GM12878 (cell line): ENCODE measurements around the gene ZNF436. TPM values are rescaled to one million over a fixed set of nuclear protein-coding genes. Genes with fewer than 3 reads are reported as not detected.
A peak's percentile ranks its signal among the peaks of the same experiment; 100 is the strongest.

Experiments used
- ATAC-seq: fragments of 200-7000 bp; cut with Tn5 transposase; 3 replicates; pipeline ENCODE4 v1.9.1; 2020; ENCODE audit warnings: mild to moderate bottlenecking, moderate library complexity
- BruUV-seq: library from RNA; stranded (reverse); fragments of 400-500 nt; replicated peaks from 2 replicates; lab custom pipeline; 2021; lab: Mats Ljungman, UMichigan
- CTCF ChIA-PET: fragments of 300-600 bp; sonication (Branson Sonifier 250); formaldehyde crosslinking; extraction: SDS; loops from one replicate; lab custom pipeline; 2021; ENCODE audit warnings: inconsistent platforms; lab: Yijun Ruan, JAX
- POLR2A ChIA-PET: fragments of 350-600 bp; formaldehyde crosslinking; extraction: SDS; loops from one replicate; lab custom pipeline; 2021; ENCODE audit warnings: inconsistent platforms; lab: Charles Lee
- RAD21 ChIA-PET: fragments of 300-600 bp; sonication (Branson Sonifier 250); formaldehyde crosslinking; loops from one replicate; lab custom pipeline; 2023; ENCODE audit warnings: antibody characterized with exemption; ENCODE audit not compliant: unreplicated experiment; lab: Charles Lee
- SMC1A ChIA-PET: fragments of 300-600 bp; sonication (Branson Sonifier 250); formaldehyde crosslinking; loops from one replicate; lab custom pipeline; 2023; ENCODE audit not compliant: unreplicated experiment, uncharacterized antibody; lab: Charles Lee
- DNase-seq: peaks from one replicate; pipeline ENCODE4 v3.0.0-alpha.2; 2011; ENCODE audit warnings: low read depth, low spot score
- FAIRE-seq: peaks from 3 replicates; lab custom pipeline; 2011; peaks lifted over from hg19 to GRCh38; lab: Jason Lieb, UNC
- H2AFZ ChIP-seq: 2 replicates; pipeline ENCODE4 v1.6.0; 2011; ENCODE audit warnings: low read depth, low read length, control low read depth; ENCODE audit not compliant: control insufficient read depth
- H3K27ac ChIP-seq: 2 replicates; pipeline ENCODE4 v1.5.1; 2011; ENCODE audit warnings: control low read depth; ENCODE audit not compliant: control insufficient read depth, insufficient read depth
- H3K27me3 ChIP-seq, 2 experiments: replicated peaks in 1 of 2; 2 replicates each; pipeline versions ENCODE4 v1.6.0 to v1.6.1; 2011; ENCODE audit warnings: low read length in 1 of 2; ENCODE audit not compliant: control insufficient read depth in 2 of 2, insufficient read depth in 2 of 2
- H3K36me3 ChIP-seq, 2 experiments: 2 replicates each; pipeline ENCODE4 v1.5.1; 2011; ENCODE audit warnings: low read length in 1 of 2; ENCODE audit not compliant: control insufficient read depth in 2 of 2, insufficient read depth in 2 of 2
- H3K4me1 ChIP-seq: 2 replicates; pipeline ENCODE4 v1.6.1; 2011; ENCODE audit warnings: mild to moderate bottlenecking, low read length, moderate library complexity, mixed read lengths; ENCODE audit not compliant: control insufficient read depth, insufficient read depth
- H3K4me2 ChIP-seq: 2 replicates; pipeline ENCODE4 v1.6.0; 2011; ENCODE audit warnings: control low read depth; ENCODE audit not compliant: control insufficient read depth, insufficient read depth
- H3K4me3 ChIP-seq: fragments of 200-600 bp; sonication (generic); 2 replicates; pipeline ENCODE4 v1.5.1; 2016
- H3K79me2 ChIP-seq: 2 replicates; pipeline ENCODE4 v1.6.0; 2011; ENCODE audit warnings: low read length; ENCODE audit not compliant: control insufficient read depth, insufficient read depth
- H3K9ac ChIP-seq: 2 replicates; pipeline ENCODE4 v1.8.0; 2011; ENCODE audit warnings: low read length, control low read depth, mixed read lengths; ENCODE audit not compliant: control insufficient read depth, insufficient read depth
- H3K9me3 ChIP-seq: replicated peaks from 3 replicates; pipeline ENCODE4 v1.5.1; 2011; ENCODE audit warnings: mild to moderate bottlenecking, low read length; ENCODE audit not compliant: control insufficient read depth, insufficient read depth
- H4K20me1 ChIP-seq: 2 replicates; pipeline ENCODE4 v1.6.0; 2011; ENCODE audit not compliant: control insufficient read depth, insufficient read depth
- BMI1 ChIP-seq: fragments of 450-650 bp; IDR thresholded peaks from 2 replicates; pipeline ENCODE4 v1.6.1; 2016; ENCODE audit warnings: mild to moderate bottlenecking, moderate library complexity, borderline replicate concordance
- BRCA1 ChIP-seq: IDR thresholded peaks from 2 replicates; pipeline ENCODE4 v1.6.1; 2011; ENCODE audit warnings: low read depth, low read length, improper control_type of control experiment
- CTCF ChIP-seq, 3 experiments: IDR thresholded peaks in 2 of 3; conservative IDR thresholded peaks in 1 of 3; 2 replicates each; pipeline ENCODE4 v1.5.1; 2011; ENCODE audit warnings: low read depth in 3 of 3, low read length in 3 of 3, mild to moderate bottlenecking in 3 of 3, control low read depth in 2 of 3, moderate library complexity in 2 of 3, inconsistent platforms in 1 of 3, mixed read lengths in 1 of 3; ENCODE audit not compliant: control insufficient read depth in 2 of 3, insufficient read depth in 1 of 3; ENCODE audit errors: extremely low read depth in 1 of 3
- ETV6 ChIP-seq, 2 experiments: fragments of 450-650 bp in 1 of 2; IDR thresholded peaks in 1 of 2; conservative IDR thresholded peaks in 1 of 2; 2 replicates each; pipeline ENCODE4 v1.6.1; 2014; ENCODE audit warnings: antibody characterized with exemption in 1 of 2, borderline replicate concordance in 1 of 2, low read depth in 1 of 2, mild to moderate bottlenecking in 1 of 2, moderate library complexity in 1 of 2
- JUND ChIP-seq: IDR thresholded peaks from 2 replicates; pipeline ENCODE4 v1.6.1; 2012; ENCODE audit warnings: low read depth, mild to moderate bottlenecking, low read length, improper control_type of control experiment, moderate library complexity
- MAX ChIP-seq: IDR thresholded peaks from 2 replicates; pipeline ENCODE4 v1.6.1; 2012; ENCODE audit warnings: low read depth, low read length, improper control_type of control experiment
- SREBF1 ChIP-seq: IDR thresholded peaks from 2 replicates; pipeline ENCODE4 v1.6.1; 2012; ENCODE audit warnings: mild to moderate bottlenecking, low read length
- SUPT20H ChIP-seq: IDR thresholded peaks from 2 replicates; pipeline ENCODE4 v1.6.1; 2011; ENCODE audit warnings: low read depth, mild to moderate bottlenecking, low read length, moderate library complexity, borderline replicate concordance; ENCODE audit not compliant: control insufficient read depth
- TCF7 ChIP-seq: IDR thresholded peaks from 2 replicates; pipeline ENCODE4 v1.6.1; 2014; ENCODE audit warnings: antibody characterized with exemption, borderline replicate concordance
- USF2 ChIP-seq: IDR thresholded peaks from 2 replicates; pipeline ENCODE4 v1.6.1; 2011; ENCODE audit warnings: low read depth, low read length, improper control_type of control experiment, borderline replicate concordance
- ZNF207 ChIP-seq: fragments of 450-650 bp; IDR thresholded peaks from 2 replicates; pipeline ENCODE4 v1.6.1; 2014; ENCODE audit warnings: antibody characterized with exemption, mild to moderate bottlenecking, borderline replicate concordance
- ZNF687 ChIP-seq: fragments of 450-650 bp; IDR thresholded peaks from 2 replicates; pipeline ENCODE4 v1.6.1; 2017; ENCODE audit warnings: mild to moderate bottlenecking, moderate library complexity
- ZZZ3 ChIP-seq: IDR thresholded peaks from 2 replicates; pipeline ENCODE4 v1.6.1; 2011; ENCODE audit warnings: low read depth; ENCODE audit not compliant: control insufficient read depth, insufficient read length
- WGBS: methylation state at CpG from one replicate; pipeline ENCODE4 v1.1.6; 2016; ENCODE audit warnings: low lambda C conversion rate; ENCODE audit not compliant: insufficient replicate concordance, insufficient coverage; ENCODE audit errors: missing lambda C conversion rate; 5-methylcytosine and 5-hydroxymethylcytosine counted together
- in situ Hi-C: fragments of 300-500 bp; cut with MboI; formaldehyde crosslinking; loops from 9 replicates; pipeline ENCODE4 v1.14.3; 2018; ENCODE audit warnings: mixed read lengths
- intact Hi-C: fragments of 100-400 bp; cut with micrococcal nuclease; formaldehyde crosslinking; loops from one replicate; pipeline ENCODE4 v1.14.2; 2022; ENCODE audit not compliant: unreplicated experiment
- polyA plus RNA-seq, 11 experiments: library from polyadenylated mRNA; depleted of rRNA in 4 of 11; unstranded in 6 of 11; stranded (reverse) in 5 of 11; fragments of >200 nt; fragmentation: Nextera tagmentation in 4 of 11; fragmentation: Illumina TruSeq in 1 of 11; extraction: Ambion mirVana in 4 of 11; extraction: Trizol in 1 of 11; gene quantifications; 1 replicate in 1 of 11; 2 replicates in 10 of 11; pipeline versions ENCODE4 v1.2.1 to v1.2.3, GENCODE V29; 2011 to 2016; ENCODE audit warnings: inconsistent platforms in 2 of 11, missing spikeins in 2 of 11, low read depth in 1 of 11
- total RNA-seq, 4 experiments: library from RNA; depleted of rRNA in 3 of 4; stranded (reverse); fragments of >200 nt in 3 of 4; fragmentation: Illumina TruSeq in 1 of 4; extraction: Trizol in 1 of 4; gene quantifications; 2 replicates each; pipeline versions ENCODE4 v1.2.1 to v1.2.3, GENCODE V29; 2013 to 2021

Gene ZNF436
- total and polyA plus RNA-seq, 10 of the 15 experiments (the other 5 are each of a cell fraction or from before 2014, with no cell fraction given), result 0.85 to 4.7 (median 3.0) TPM

- H3K79me2 ChIP-seq, result peaks cover 48% of the 10 kb centered on the region
- ChIA-PET RAD21 (interaction anchor here (0.6 to 2.3 kb wide), 11 partner anchors 23 to 382 kb away, joined by 3 to 34 read pairs (median 4); partner anchors contain the start of genes E2F2 and ZNF436), POLR2A (interaction anchor here (0.5 to 2.4 kb wide), 16 partner anchors 12 to 1309 kb away, joined by 3 to 68 read pairs (median 4); partner anchors contain the start of genes KDM1A and ZNF436), CTCF (interaction anchor here (0.6 to 3.0 kb wide), 6 partner anchors 18 to 145 kb away, joined by 3 to 23 read pairs (median 4); partner anchors contain the start of gene ZNF436), SMC1A (interaction anchor here (0.7 to 1.6 kb wide), 3 partner anchors 24 to 59 kb away, joined by 3 to 17 read pairs (median 4); partner anchors contain the start of gene ZNF436)
- peak within 1 kb of the TSS; percentile 85 for H2AFZ ChIP-seq
- peak within 1 kb of the TSS; percentile 98 for H3K4me2 ChIP-seq
- BruUV-seq, result TSS peak; percentile 80
- WGBS, result 1% methylated on average over 63 of the region's 87 CpGs
- FAIRE-seq, result peak; percentile 97
- H3K4me1 ChIP-seq, result peaks cover 3% of the 10 kb centered on the region; the same call in 1 of the 2 replicates
- no peaks in the 10 kb centered on the region for H3K27me3 ChIP-seq
- intact Hi-C loops, result loop anchor here (1.0 to 5.0 kb wide), 3 partner anchors 24 to 183 kb away; no protein-coding TSS in a partner anchor
- H3K9me3 ChIP-seq, result no peaks in the 10 kb centered on the region
- in situ Hi-C loops, result no loop called here
- ATAC-seq, result peak; percentile 96
- H3K36me3 ChIP-seq, result no peaks in the 10 kb centered on the region
- H3K27ac ChIP-seq, result peak within 1 kb of the TSS; percentile 92
- H4K20me1 ChIP-seq, result 0 out of 2 replicates have a peak, but pooled peaks cover 11% of the 10 kb centered on the region
- peak within 1 kb of the TSS; percentile 84 for H3K4me3 ChIP-seq
- DNase-seq, result peak; percentile 98
- H3K9ac ChIP-seq, result peak within 1 kb of the TSS; percentile 87
- TF ChIP-seq SUPT20H (no peak), ZZZ3 (no peak), SREBF1 (no peak), ZNF207 (no peak; the same call in 1 of the 2 replicates), ZNF687 (peak; percentile 72), TCF7 (no peak), ETV6 (conservative IDR thresholded peaks at IDR 0.05 in 1 of 2, IDR thresholded peaks at IDR 0.05 in 1 of 2; ENCODE audit: borderline replicate concordance in 1 of 2, low read depth in 1 of 2) (no peak), MAX (peak; percentile 10), CTCF (IDR thresholded peaks at IDR 0.05 in 2 of 3, conservative IDR thresholded peaks at IDR 0.05 in 1 of 3; ENCODE audit: control insufficient read depth in 2 of 3, extremely low read depth in 1 of 3, insufficient read depth in 1 of 3, low read depth in 3 of 3, low read length in 3 of 3) (0 out of 6 replicates have a peak, but pooled peaks of 1 of the 3 experiments have one; percentile 5), JUND (no peak), BRCA1 (no peak), USF2 (no peak), BMI1 (no peak)
Observed at GRCh38 chr1:23344111-23344986, 25.3 kb downstream of the ZNF436 start, which contains the start of gene HNRNPR. Gene HNRNPR, minus strand, starts transcription at chr1:23344284. Its CDS starts 3,276 bp downstream, at chr1:23341008.
